Gastroesophageal sphincter (tissue), 3 donors: ENCODE data around the gene GAMT.

Experiments
- EP300 ChIP-seq: sonication (generic); formaldehyde crosslinking; IDR thresholded peaks from one replicate; pipeline ENCODE4 v1.6.1; 2017; ENCODE audit warnings: antibody characterized with exemption, mild to moderate bottlenecking
- POLR2A ChIP-seq, 2 donors: fragments of 450-650 bp; IDR thresholded peaks; one replicate each; pipeline ENCODE4 v1.6.1; 2017; ENCODE audit warnings: antibody characterized with exemption in 2 of 2, mild to moderate bottlenecking in 2 of 2, moderate library complexity in 1 of 2
- POLR2AphosphoS5 ChIP-seq: sonication (generic); formaldehyde crosslinking; IDR thresholded peaks from one replicate; pipeline ENCODE4 v1.6.1; 2017; ENCODE audit warnings: antibody characterized with exemption
- TF ChIP-seq, protein P1 (sequence below), 4 experiments: fragments of 200-600 bp in 2 of 4; fragments of 450-650 bp in 2 of 4; sonication (generic) in 1 of 4; IDR thresholded peaks; one replicate each; pipeline ENCODE4 v1.5.1; 2017 to 2019; ENCODE audit warnings: antibody characterized with exemption in 4 of 4, mild to moderate bottlenecking in 2 of 4, moderate library complexity in 2 of 4

DNA sequence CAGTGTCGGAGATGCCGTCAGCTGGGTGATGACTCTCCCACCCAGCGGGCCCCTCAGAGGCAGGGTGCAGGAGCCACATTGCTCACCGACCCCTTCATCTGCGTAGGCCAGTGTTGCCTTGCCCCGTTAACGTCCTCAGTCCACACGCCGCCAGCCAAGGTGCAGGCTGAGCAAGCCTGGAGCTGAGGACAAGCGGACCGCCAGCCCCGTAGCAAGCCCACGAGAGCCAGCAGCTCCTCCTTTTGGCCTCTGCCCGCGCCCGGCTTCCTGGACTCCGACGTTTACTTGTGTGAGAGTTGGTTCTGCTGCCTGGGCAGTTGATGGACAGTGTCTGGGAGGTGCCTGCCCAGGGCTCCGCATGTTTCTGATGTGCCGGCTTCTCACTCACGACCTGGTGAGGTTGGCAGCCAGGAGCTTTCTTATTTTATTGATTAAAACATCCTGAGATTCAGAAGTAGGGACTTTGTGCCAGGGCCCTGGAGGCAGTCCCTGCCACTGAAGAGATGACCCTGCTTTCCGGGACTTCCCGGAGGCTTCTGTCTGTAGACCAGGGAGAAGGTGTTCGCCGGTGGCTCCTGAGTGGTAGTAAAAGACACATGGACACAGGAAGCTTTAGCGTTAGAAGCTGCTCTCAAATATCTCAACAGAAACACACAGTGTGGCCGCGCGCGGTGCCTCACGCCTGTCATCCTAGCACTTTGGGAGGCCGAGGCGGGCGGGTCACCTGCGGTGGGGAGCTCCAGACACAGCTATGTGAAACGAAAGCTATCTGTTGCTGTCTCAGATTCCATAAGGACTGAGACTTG, 11.9 kb upstream of the GAMT start:
- TF ChIP-seq, protein P1, sequence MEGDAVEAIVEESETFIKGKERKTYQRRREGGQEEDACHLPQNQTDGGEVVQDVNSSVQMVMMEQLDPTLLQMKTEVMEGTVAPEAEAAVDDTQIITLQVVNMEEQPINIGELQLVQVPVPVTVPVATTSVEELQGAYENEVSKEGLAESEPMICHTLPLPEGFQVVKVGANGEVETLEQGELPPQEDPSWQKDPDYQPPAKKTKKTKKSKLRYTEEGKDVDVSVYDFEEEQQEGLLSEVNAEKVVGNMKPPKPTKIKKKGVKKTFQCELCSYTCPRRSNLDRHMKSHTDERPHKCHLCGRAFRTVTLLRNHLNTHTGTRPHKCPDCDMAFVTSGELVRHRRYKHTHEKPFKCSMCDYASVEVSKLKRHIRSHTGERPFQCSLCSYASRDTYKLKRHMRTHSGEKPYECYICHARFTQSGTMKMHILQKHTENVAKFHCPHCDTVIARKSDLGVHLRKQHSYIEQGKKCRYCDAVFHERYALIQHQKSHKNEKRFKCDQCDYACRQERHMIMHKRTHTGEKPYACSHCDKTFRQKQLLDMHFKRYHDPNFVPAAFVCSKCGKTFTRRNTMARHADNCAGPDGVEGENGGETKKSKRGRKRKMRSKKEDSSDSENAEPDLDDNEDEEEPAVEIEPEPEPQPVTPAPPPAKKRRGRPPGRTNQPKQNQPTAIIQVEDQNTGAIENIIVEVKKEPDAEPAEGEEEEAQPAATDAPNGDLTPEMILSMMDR (IDR thresholded peaks at IDR 0.05) = no peak
- TF ChIP-seq POLR2A (IDR thresholded peaks at IDR 0.05) (no peak), EP300 (no peak), POLR2AphosphoS5 (no peak)
